IgD-negative memory B cell (primary cell): ENCODE results near the gene VWA2. TPM values are rescaled to one million over a fixed set of nuclear protein-coding genes. Genes with fewer than 3 reads are reported as not detected.
"Not testable (repeated sequence)": the region's sequence is repeated elsewhere in the genome, so short reads cannot be mapped to it uniquely, and the experiment has no call there.

Source experiments
- H3K27ac Mint-ChIP-seq, 3 donors: one replicate each; pipeline ENCODE4 v1.8.0; 2020 to 2022; ENCODE audit warnings: mild to moderate bottlenecking in 3 of 3, mixed read lengths in 3 of 3, moderate library complexity in 1 of 3
- H3K27me3 Mint-ChIP-seq: one replicate; pipeline ENCODE4 v1.8.0; 2021; ENCODE audit warnings: mixed read lengths
- H3K36me3 Mint-ChIP-seq: one replicate; pipeline ENCODE4 v1.8.0; 2020; ENCODE audit warnings: mild to moderate bottlenecking, mixed read lengths
- H3K4me1 Mint-ChIP-seq, 3 donors: one replicate each; pipeline ENCODE4 v1.8.0; 2020 to 2022; ENCODE audit warnings: mixed read lengths in 3 of 3, mild to moderate bottlenecking in 1 of 3
- H3K4me3 Mint-ChIP-seq, 4 donors: one replicate each; pipeline ENCODE4 v1.8.0; 2020 to 2022; ENCODE audit warnings: mild to moderate bottlenecking in 4 of 4, mixed read lengths in 4 of 4, moderate library complexity in 3 of 4
- H3K9me3 Mint-ChIP-seq, 3 donors: one replicate each; pipeline ENCODE4 v1.8.0; 2020 to 2021; ENCODE audit warnings: mixed read lengths in 3 of 3, mild to moderate bottlenecking in 1 of 3
- polyA plus RNA-seq: library from polyadenylated mRNA; unstranded; fragments of 300-500 nt; fragmentation: Illumina TruSeq; gene quantifications from one replicate; pipeline ENCODE4 v1.2.3, GENCODE V29; 2021

VWA2 gene
- polyA plus RNA-seq, 1 donor from 2014 or later: not detected

- peaks cover 2% of the 10 kb centered on the region for H3K27me3 Mint-ChIP-seq
- peaks cover 3% of the 10 kb centered on the region for H3K36me3 Mint-ChIP-seq
- H3K27ac Mint-ChIP-seq: no peak overlapping the region
- H3K4me1 Mint-ChIP-seq: no peaks in the 10 kb centered on the region
- peaks cover 0 to 6% (median 1%) of the 10 kb centered on the region in 3 donors for H3K9me3 Mint-ChIP-seq
- no peak overlapping the region for H3K4me3 Mint-ChIP-seq
Observed at GRCh38 chr10:114320249-114321116, 81.4 kb downstream of the VWA2 start.

GRCh38 chr10:114322344-114322743 lies 83.3 kb downstream of the VWA2 start:
- Mint-ChIP-seq H3K9me3 (peaks cover 0 to 6% (median 1%) of the 10 kb centered on the region in 3 donors), H3K4me3 (no peak overlapping the region), H3K36me3 (peaks cover 2% of the 10 kb centered on the region), H3K27me3 (peaks cover 2% of the 10 kb centered on the region), H3K4me1 (no peaks in the 10 kb centered on the region), H3K27ac (peak overlapping the region in 1 of 3 donors; percentile 64)

- H3K36me3 Mint-ChIP-seq: peaks cover 2% of the 10 kb centered on the region
Observed at GRCh38 chr10:114323023-114323422, 84.0 kb downstream of the VWA2 start.

GRCh38 chr10:114326795-114327194 lies 87.7 kb downstream of the VWA2 start:
- H3K4me1 Mint-ChIP-seq: no peaks in the 10 kb centered on the region
- no peak overlapping the region for H3K4me3 Mint-ChIP-seq
- H3K36me3 Mint-ChIP-seq: peaks cover 1% of the 10 kb centered on the region
- H3K27me3 Mint-ChIP-seq: peaks cover 5% of the 10 kb centered on the region
- peaks cover 0 to 2% (median 1%) of the 10 kb centered on the region in 3 donors for H3K9me3 Mint-ChIP-seq
- H3K27ac Mint-ChIP-seq: no peak overlapping the region

More at GRCh38 chr10:114323023-114323422, 84.0 kb downstream of the VWA2 start:
- no peak overlapping the region for H3K27ac Mint-ChIP-seq
- no peaks in the 10 kb centered on the region for H3K4me1 Mint-ChIP-seq
- no peak overlapping the region for H3K4me3 Mint-ChIP-seq
- peaks cover 0 to 4% (median 1%) of the 10 kb centered on the region in 3 donors for H3K9me3 Mint-ChIP-seq
- H3K27me3 Mint-ChIP-seq: peaks cover 2% of the 10 kb centered on the region

GRCh38 chr10:114327537-114328440 lies 88.7 kb downstream of the VWA2 start:
- no peaks in the 10 kb centered on the region for H3K9me3 Mint-ChIP-seq
- peaks cover 4% of the 10 kb centered on the region for H3K27me3 Mint-ChIP-seq
- H3K4me3 Mint-ChIP-seq: no peak overlapping the region
- H3K36me3 Mint-ChIP-seq: peaks cover 1% of the 10 kb centered on the region
- H3K4me1 Mint-ChIP-seq: no peaks in the 10 kb centered on the region
- no peak overlapping the region for H3K27ac Mint-ChIP-seq

- Mint-ChIP-seq H3K4me1 (no peaks in the 10 kb centered on the region), H3K27ac (no peak overlapping the region), H3K36me3 (peaks cover 1% of the 10 kb centered on the region), H3K27me3 (peaks cover 10% of the 10 kb centered on the region), H3K4me3 (no peak overlapping the region), H3K9me3 (no peaks in the 10 kb centered on the region)
Observed at GRCh38 chr10:114328441-114328812, 89.4 kb downstream of the VWA2 start.

- Mint-ChIP-seq H3K9me3 (no peaks in the 10 kb centered on the region), H3K4me1 (no peaks in the 10 kb centered on the region), H3K27me3 (peaks cover 10% of the 10 kb centered on the region), H3K4me3 (no peak overlapping the region), H3K27ac (no peak overlapping the region), H3K36me3 (peaks cover 1% of the 10 kb centered on the region)
Observed at GRCh38 chr10:114328874-114329273, 89.8 kb downstream of the VWA2 start.

GRCh38 chr10:114329634-114330365 lies 90.7 kb downstream of the VWA2 start:
- Mint-ChIP-seq H3K27me3 (peaks cover 10% of the 10 kb centered on the region), H3K4me1 (no peaks in the 10 kb centered on the region), H3K4me3 (no peak overlapping the region), H3K27ac (no peak overlapping the region), H3K9me3 (no peaks in the 10 kb centered on the region), H3K36me3 (peaks cover 1% of the 10 kb centered on the region)

GRCh38 chr10:114332301-114333192 lies 93.5 kb downstream of the VWA2 start:
- Mint-ChIP-seq H3K36me3 (peaks cover 1% of the 10 kb centered on the region), H3K27ac (peak overlapping the region in 1 of 3 donors; percentile 14), H3K9me3 (no peaks in the 10 kb centered on the region), H3K27me3 (peaks cover 10% of the 10 kb centered on the region), H3K4me1 (no peaks in the 10 kb centered on the region), H3K4me3 (no peak overlapping the region)

- H3K36me3 Mint-ChIP-seq, H3K4me3 Mint-ChIP-seq, H3K4me1 Mint-ChIP-seq, H3K9me3 Mint-ChIP-seq: not testable (repeated sequence)
- H3K27me3 Mint-ChIP-seq: peaks cover 10% of the 10 kb centered on the region
- H3K27ac Mint-ChIP-seq: peak overlapping the region in 1 of 3 donors; percentile 14
Observed at GRCh38 chr10:114333441-114333840, 94.4 kb downstream of the VWA2 start.

GRCh38 chr10:114334301-114334700 lies 95.2 kb downstream of the VWA2 start:
- Mint-ChIP-seq H3K27ac (no peak overlapping the region), H3K4me1 (no peaks in the 10 kb centered on the region), H3K36me3 (peaks cover 1% of the 10 kb centered on the region), H3K9me3 (no peaks in the 10 kb centered on the region), H3K4me3 (no peak overlapping the region), H3K27me3 (peaks cover 11% of the 10 kb centered on the region)

GRCh38 chr10:114335614-114336013 lies 96.6 kb downstream of the VWA2 start:
- Mint-ChIP-seq H3K4me1 (no peaks in the 10 kb centered on the region), H3K4me3 (no peak overlapping the region), H3K36me3 (no peaks in the 10 kb centered on the region), H3K27me3 (peaks cover 9% of the 10 kb centered on the region), H3K9me3 (no peaks in the 10 kb centered on the region), H3K27ac (no peak overlapping the region)

- Mint-ChIP-seq H3K27me3 (peaks cover 9% of the 10 kb centered on the region), H3K27ac (no peak overlapping the region), H3K36me3 (no peaks in the 10 kb centered on the region), H3K4me1 (no peaks in the 10 kb centered on the region), H3K4me3 (no peak overlapping the region), H3K9me3 (no peaks in the 10 kb centered on the region)
Observed at GRCh38 chr10:114336823-114337509, 97.9 kb downstream of the VWA2 start.
